Ishikawa (cell line): ENCODE results near the gene SDR42E1.

Experiments used
- CEBPB ChIP-seq: IDR thresholded peaks from 2 replicates; pipeline ENCODE4 v1.6.1; 2012
- CREB1 ChIP-seq: IDR thresholded peaks from 2 replicates; pipeline ENCODE4 v1.6.1; 2012; ENCODE audit warnings: low read depth
- EGR1 ChIP-seq: IDR thresholded peaks from 2 replicates; pipeline ENCODE4 v1.6.1; 2012
- EP300 ChIP-seq: IDR thresholded peaks from 2 replicates; pipeline ENCODE4 v1.6.1; 2012; ENCODE audit warnings: borderline replicate concordance
- FOXM1 ChIP-seq: IDR thresholded peaks from 2 replicates; pipeline ENCODE4 v1.6.1; 2012; ENCODE audit warnings: low read depth, borderline replicate concordance
- MAX ChIP-seq: IDR thresholded peaks from 2 replicates; pipeline ENCODE4 v1.6.1; 2012
- NFIC ChIP-seq: IDR thresholded peaks from 2 replicates; pipeline ENCODE4 v1.6.1; 2012
- RAD21 ChIP-seq: IDR thresholded peaks from 2 replicates; pipeline ENCODE4 v1.6.1; 2012; ENCODE audit warnings: low read depth
- REST ChIP-seq: IDR thresholded peaks from 2 replicates; pipeline ENCODE4 v1.6.1; 2012; ENCODE audit warnings: low read depth, mild to moderate bottlenecking
- TAF1 ChIP-seq: IDR thresholded peaks from 2 replicates; pipeline ENCODE4 v1.6.1; 2012; ENCODE audit warnings: low read depth, mild to moderate bottlenecking
- TCF12 ChIP-seq: IDR thresholded peaks from 2 replicates; pipeline ENCODE4 v1.6.1; 2012; ENCODE audit warnings: low read depth
- TEAD4 ChIP-seq: IDR thresholded peaks from 2 replicates; pipeline ENCODE4 v1.6.1; 2012
- USF1 ChIP-seq: IDR thresholded peaks from 2 replicates; pipeline ENCODE4 v1.6.1; 2012
- YY1 ChIP-seq: IDR thresholded peaks from 2 replicates; pipeline ENCODE4 v1.6.1; 2012; ENCODE audit warnings: low read depth
- ZBTB7A ChIP-seq: IDR thresholded peaks from 2 replicates; pipeline ENCODE4 v1.6.1; 2012; ENCODE audit warnings: low read depth

SDR42E1 gene

GRCh38 chr16:82024883-82025282 lies 13.6 kb upstream of the SDR42E1 start:
- TF ChIP-seq CREB1, result no peak

GRCh38 chr16:82024316-82024715 lies 13.0 kb upstream of the SDR42E1 start:
- no peak for TF ChIP-seq RAD21
- TF ChIP-seq YY1, result no peak
- no peak for TF ChIP-seq FOXM1
- TF ChIP-seq CEBPB, result no peak
- no peak for TF ChIP-seq TAF1
- TF ChIP-seq EP300, result no peak
- no peak for TF ChIP-seq EGR1
- no peak for TF ChIP-seq TEAD4
- TF ChIP-seq USF1, result no peak
- TF ChIP-seq REST, result no peak
- no peak for TF ChIP-seq NFIC
- TF ChIP-seq MAX, result no peak
- no peak for TF ChIP-seq TCF12
- no peak for TF ChIP-seq ZBTB7A
- TF ChIP-seq CREB1, result no peak

- no peak for TF ChIP-seq REST
Measured at GRCh38 chr16:82023206-82023605, 11.9 kb upstream of the SDR42E1 start.

- TF ChIP-seq EGR1 (no peak), NFIC (no peak), RAD21 (no peak), EP300 (no peak), CREB1 (no peak)
Measured at GRCh38 chr16:82020051-82020450, 8.8 kb upstream of the SDR42E1 start.

- no peak for TF ChIP-seq EP300
- TF ChIP-seq TEAD4, result no peak
- TF ChIP-seq NFIC, result no peak
- no peak for TF ChIP-seq REST
- no peak for TF ChIP-seq MAX
- no peak for TF ChIP-seq CEBPB
- no peak for TF ChIP-seq ZBTB7A
- TF ChIP-seq USF1, result no peak
- TF ChIP-seq CREB1, result no peak
- TF ChIP-seq TCF12, result no peak
- TF ChIP-seq YY1, result no peak
- TF ChIP-seq TAF1, result no peak
- no peak for TF ChIP-seq RAD21
Measured at GRCh38 chr16:82019535-82019934, 8.3 kb upstream of the SDR42E1 start.
